Measurements from ENCODE around the gene TMPRSS12.
"Not testable (repeated sequence)": the region's sequence is repeated elsewhere in the genome, so short reads cannot be mapped to it uniquely, and the experiment has no call there.

Gene TMPRSS12

GRCh38 chr12:50927356-50927755 lies 84.6 kb downstream of the TMPRSS12 start:
- H3K9ac ChIP-seq (ENCODE audit: low read length), result no peak overlapping the region

GRCh38 chr12:50927766-50928224 lies 85.1 kb downstream of the TMPRSS12 start:
- H3K4me2 ChIP-seq (ENCODE audit: low read length), result no peak overlapping the region
- H2BK5ac ChIP-seq (ENCODE audit: low read length), result no peak overlapping the region
- no peak overlapping the region for H2BK15ac ChIP-seq (replicated peaks; ENCODE audit: low read depth)
- H3K36me3 ChIP-seq (ENCODE audit: control insufficient read depth, insufficient read depth, low read length), result no peaks in the 10 kb centered on the region
- no CpG with 5 or more reads among the region's 6 CpGs for WGBS (ENCODE audit: extremely low coverage, insufficient coverage, low lambda C conversion rate)
- no peak overlapping the region for H3K23ac ChIP-seq (ENCODE audit: low read length)
- H2AK5ac ChIP-seq (ENCODE audit: low read length), result no peak overlapping the region
- no peak overlapping the region for H4K5ac ChIP-seq (ENCODE audit: low read length)
- H3K18ac ChIP-seq (ENCODE audit: low read length), result no peak overlapping the region
- H3K79me1 ChIP-seq (ENCODE audit: low read length), result no peaks in the 10 kb centered on the region
- H3K56ac ChIP-seq (ENCODE audit: low read length), result no peak overlapping the region
- H3K4me1 ChIP-seq (ENCODE audit: control insufficient read depth, low read depth, low read length), result peaks cover 4% of the 10 kb centered on the region
- no peaks in the 10 kb centered on the region for H3K27me3 ChIP-seq (ENCODE audit: insufficient read depth, low read length, poor library complexity)
- no peaks in the 10 kb centered on the region for H3K79me2 ChIP-seq (ENCODE audit: control insufficient read depth, insufficient read depth, low read length)
- H3K9ac ChIP-seq (ENCODE audit: low read length), result no peak overlapping the region
- no peak overlapping the region for H3K4ac ChIP-seq (ENCODE audit: low read depth, low read length)
- no peak overlapping the region for H4K8ac ChIP-seq (ENCODE audit: low read depth, low read length)
- no peak for DNase-seq
- H2BK120ac ChIP-seq (ENCODE audit: low read depth, low read length), result no peak overlapping the region
- H3K4me3 ChIP-seq (ENCODE audit: low read length), result no peak overlapping the region
- no peak overlapping the region for H3K27ac ChIP-seq (ENCODE audit: low read depth, low read length)

More at GRCh38 chr12:50927356-50927755, 84.6 kb downstream of the TMPRSS12 start:
- Histone ChIP-seq H2AK5ac (ENCODE audit: low read length) (no peak overlapping the region), H3K27ac (ENCODE audit: low read depth, low read length) (no peak overlapping the region), H3K27me3 (ENCODE audit: insufficient read depth, low read length, poor library complexity) (no peaks in the 10 kb centered on the region), H3K56ac (ENCODE audit: low read length) (no peak overlapping the region), H2BK120ac (ENCODE audit: low read depth, low read length) (no peak overlapping the region), H3K36me3 (ENCODE audit: control insufficient read depth, insufficient read depth, low read length) (no peaks in the 10 kb centered on the region), H3K4me1 (ENCODE audit: control insufficient read depth, low read depth, low read length) (peaks cover 4% of the 10 kb centered on the region), H3K4me2 (ENCODE audit: low read length) (no peak overlapping the region), H3K23ac (ENCODE audit: low read length) (no peak overlapping the region), H2BK5ac (ENCODE audit: low read length) (no peak overlapping the region), H3K79me1 (ENCODE audit: low read length) (no peaks in the 10 kb centered on the region), H4K8ac (ENCODE audit: low read depth, low read length) (no peak overlapping the region), H3K4me3 (ENCODE audit: low read length) (no peak overlapping the region), H3K79me2 (ENCODE audit: control insufficient read depth, insufficient read depth, low read length) (no peaks in the 10 kb centered on the region), H4K5ac (ENCODE audit: low read length) (no peak overlapping the region), H3K4ac (ENCODE audit: low read depth, low read length) (no peak overlapping the region), H2BK15ac (replicated peaks; ENCODE audit: low read depth) (no peak overlapping the region), H3K18ac (ENCODE audit: low read length) (no peak overlapping the region)
- DNase-seq, result no peak
- WGBS (ENCODE audit: extremely low coverage, insufficient coverage, low lambda C conversion rate), result no CpG with 5 or more reads among the region's 2 CpGs

- Histone ChIP-seq H3K79me2 (ENCODE audit: control insufficient read depth, insufficient read depth, low read length) (no peaks in the 10 kb centered on the region), H3K18ac (ENCODE audit: low read length) (no peak overlapping the region), H3K4me1 (ENCODE audit: control insufficient read depth, low read depth, low read length) (peaks cover 4% of the 10 kb centered on the region), H3K4me2 (ENCODE audit: low read length) (no peak overlapping the region), H3K9ac (ENCODE audit: low read length) (no peak overlapping the region), H2BK5ac (ENCODE audit: low read length) (no peak overlapping the region), H3K27ac (ENCODE audit: low read depth, low read length) (no peak overlapping the region), H3K36me3 (ENCODE audit: control insufficient read depth, insufficient read depth, low read length) (no peaks in the 10 kb centered on the region), H4K8ac (ENCODE audit: low read depth, low read length) (no peak overlapping the region), H2BK15ac (replicated peaks; ENCODE audit: low read depth) (no peak overlapping the region), H3K27me3 (ENCODE audit: insufficient read depth, low read length, poor library complexity) (no peaks in the 10 kb centered on the region), H2BK120ac (ENCODE audit: low read depth, low read length) (no peak overlapping the region), H3K79me1 (ENCODE audit: low read length) (no peaks in the 10 kb centered on the region), H3K23ac (ENCODE audit: low read length) (no peak overlapping the region), H3K4me3 (ENCODE audit: low read length) (no peak overlapping the region), H3K56ac (ENCODE audit: low read length) (no peak overlapping the region), H2AK5ac (ENCODE audit: low read length) (no peak overlapping the region), H3K4ac (ENCODE audit: low read depth, low read length) (no peak overlapping the region), H4K5ac (ENCODE audit: low read length) (no peak overlapping the region)
- no peak for DNase-seq
- WGBS (ENCODE audit: extremely low coverage, insufficient coverage, low lambda C conversion rate), result no CpG with 5 or more reads among the region's 3 CpGs
Measured at GRCh38 chr12:50928392-50928791, 85.7 kb downstream of the TMPRSS12 start.

GRCh38 chr12:50929831-50930230 lies 87.1 kb downstream of the TMPRSS12 start:
- no CpG with 5 or more reads among the region's 3 CpGs for WGBS (ENCODE audit: extremely low coverage, insufficient coverage, low lambda C conversion rate)
- no peaks in the 10 kb centered on the region for H3K27me3 ChIP-seq (ENCODE audit: insufficient read depth, low read length, poor library complexity)
- no peak overlapping the region for H4K8ac ChIP-seq (ENCODE audit: low read depth, low read length)
- H3K27ac ChIP-seq (ENCODE audit: low read depth, low read length), result no peak overlapping the region
- H3K79me2 ChIP-seq (ENCODE audit: control insufficient read depth, insufficient read depth, low read length), result no peaks in the 10 kb centered on the region
- H2BK120ac ChIP-seq (ENCODE audit: low read depth, low read length), result no peak overlapping the region
- no peak overlapping the region for H4K5ac ChIP-seq (ENCODE audit: low read length)
- H2BK5ac ChIP-seq (ENCODE audit: low read length), result no peak overlapping the region
- H3K9ac ChIP-seq (ENCODE audit: low read length), result no peak overlapping the region
- H3K23ac ChIP-seq (ENCODE audit: low read length), result no peak overlapping the region
- no peaks in the 10 kb centered on the region for H3K36me3 ChIP-seq (ENCODE audit: control insufficient read depth, insufficient read depth, low read length)
- H2BK15ac ChIP-seq (replicated peaks; ENCODE audit: low read depth), result no peak overlapping the region
- peaks cover 1% of the 10 kb centered on the region for H3K4me1 ChIP-seq (ENCODE audit: control insufficient read depth, low read depth, low read length)
- H3K18ac ChIP-seq (ENCODE audit: low read length), result no peak overlapping the region
- H2AK5ac ChIP-seq (ENCODE audit: low read length), result no peak overlapping the region
- DNase-seq, result no peak
- no peaks in the 10 kb centered on the region for H3K79me1 ChIP-seq (ENCODE audit: low read length)
- H3K4ac ChIP-seq (ENCODE audit: low read depth, low read length), result no peak overlapping the region
- H3K4me2 ChIP-seq (ENCODE audit: low read length), result no peak overlapping the region
- no peak overlapping the region for H3K56ac ChIP-seq (ENCODE audit: low read length)
- H3K4me3 ChIP-seq (ENCODE audit: low read length), result no peak overlapping the region

GRCh38 chr12:50930477-50930876 lies 87.8 kb downstream of the TMPRSS12 start:
- H3K27me3 ChIP-seq (ENCODE audit: insufficient read depth, low read length, poor library complexity); H3K4ac ChIP-seq (ENCODE audit: low read depth, low read length); H2BK120ac ChIP-seq (ENCODE audit: low read depth, low read length); H3K9ac ChIP-seq (ENCODE audit: low read length); H3K18ac ChIP-seq (ENCODE audit: low read length); H2BK5ac ChIP-seq (ENCODE audit: low read length); DNase-seq; H3K4me3 ChIP-seq (ENCODE audit: low read length); H3K36me3 ChIP-seq (ENCODE audit: control insufficient read depth, insufficient read depth, low read length); H3K4me1 ChIP-seq (ENCODE audit: control insufficient read depth, low read depth, low read length); H2AK5ac ChIP-seq (ENCODE audit: low read length); H3K27ac ChIP-seq (ENCODE audit: low read depth, low read length); H3K79me1 ChIP-seq (ENCODE audit: low read length); H3K56ac ChIP-seq (ENCODE audit: low read length); H4K5ac ChIP-seq (ENCODE audit: low read length); H2BK15ac ChIP-seq (replicated peaks; ENCODE audit: low read depth); H3K79me2 ChIP-seq (ENCODE audit: control insufficient read depth, insufficient read depth, low read length); H3K23ac ChIP-seq (ENCODE audit: low read length); H4K8ac ChIP-seq (ENCODE audit: low read depth, low read length); H3K4me2 ChIP-seq (ENCODE audit: low read length): not testable (repeated sequence)
- no CpG with 5 or more reads among the region's 12 CpGs for WGBS (ENCODE audit: extremely low coverage, insufficient coverage, low lambda C conversion rate)

- Histone ChIP-seq H3K4me3 (ENCODE audit: low read length) (no peak overlapping the region), H4K8ac (ENCODE audit: low read depth, low read length) (no peak overlapping the region), H2AK5ac (ENCODE audit: low read length) (no peak overlapping the region), H3K18ac (ENCODE audit: low read length) (no peak overlapping the region), H3K27me3 (ENCODE audit: insufficient read depth, low read length, poor library complexity) (no peaks in the 10 kb centered on the region), H2BK15ac (replicated peaks; ENCODE audit: low read depth) (no peak overlapping the region), H3K4me1 (ENCODE audit: control insufficient read depth, low read depth, low read length) (no peaks in the 10 kb centered on the region), H4K5ac (ENCODE audit: low read length) (no peak overlapping the region), H3K27ac (ENCODE audit: low read depth, low read length) (no peak overlapping the region), H2BK120ac (ENCODE audit: low read depth, low read length) (no peak overlapping the region), H3K79me1 (ENCODE audit: low read length) (no peaks in the 10 kb centered on the region), H3K79me2 (ENCODE audit: control insufficient read depth, insufficient read depth, low read length) (no peaks in the 10 kb centered on the region), H3K4me2 (ENCODE audit: low read length) (no peak overlapping the region), H3K56ac (ENCODE audit: low read length) (no peak overlapping the region), H2BK5ac (ENCODE audit: low read length) (no peak overlapping the region), H3K36me3 (ENCODE audit: control insufficient read depth, insufficient read depth, low read length) (no peaks in the 10 kb centered on the region), H3K4ac (ENCODE audit: low read depth, low read length) (no peak overlapping the region), H3K23ac (ENCODE audit: low read length) (no peak overlapping the region), H3K9ac (ENCODE audit: low read length) (no peak overlapping the region)
- DNase-seq, result no peak
- WGBS (ENCODE audit: extremely low coverage, insufficient coverage, low lambda C conversion rate), result no CpG with 5 or more reads among the region's 2 CpGs
Measured at GRCh38 chr12:50932787-50933280, 90.1 kb downstream of the TMPRSS12 start.

All from mesendoderm (in vitro differentiated cells).